H1 (cell line): Measurements from ENCODE around the gene UBE2L6. TPM values are rescaled to one million over a fixed set of nuclear protein-coding genes. Genes with fewer than 3 reads are reported as not detected.

Source experiments
- CTCF ChIA-PET: fragments of 300-600 bp; sonication (Branson Sonifier 250); formaldehyde crosslinking; loops from one replicate; lab custom pipeline; 2021; ENCODE audit not compliant: partially characterized antibody; lab: Charles Lee
- POLR2A ChIA-PET: fragments of 300-600 bp; sonication (Branson Sonifier 250); formaldehyde crosslinking; loops from one replicate; lab custom pipeline; 2021; ENCODE audit warnings: inconsistent platforms; ENCODE audit not compliant: partially characterized antibody; lab: Charles Lee
- DNase-seq, 2 experiments: peaks; one replicate each; pipeline versions ENCODE4 v3.0.0 to v3.0.0-alpha.2; 2010 to 2022; ENCODE audit warnings: low spot score in 2 of 2, low read depth in 1 of 2, mixed read lengths in 1 of 2
- FAIRE-seq: peaks from 2 replicates; lab custom pipeline; 2011; peaks lifted over from hg19 to GRCh38; lab: Jason Lieb, UNC
- H2AFZ ChIP-seq: 2 replicates; pipeline ENCODE4 v1.8.1; 2012; ENCODE audit warnings: low read length, inconsistent platforms
- H2AK5ac ChIP-seq: 2 replicates; pipeline ENCODE4 v1.6.1; 2013; ENCODE audit warnings: low read depth, low read length
- H2BK120ac ChIP-seq: replicated peaks from 2 replicates; pipeline ENCODE3; 2013; ENCODE audit warnings: low read depth, low read length, inconsistent platforms
- H2BK12ac ChIP-seq: 2 replicates; pipeline ENCODE4 v1.6.1; 2013; ENCODE audit warnings: low read depth, low read length
- H2BK15ac ChIP-seq: 2 replicates; pipeline ENCODE4 v1.6.1; 2013; ENCODE audit warnings: low read length
- H2BK20ac ChIP-seq: 2 replicates; pipeline ENCODE4 v1.6.1; 2013; ENCODE audit warnings: low read length
- H2BK5ac ChIP-seq: 2 replicates; pipeline ENCODE4 v1.6.1; 2013; ENCODE audit warnings: low read depth, low read length
- H3K14ac ChIP-seq: 2 replicates; pipeline ENCODE4 v1.6.1; 2013; ENCODE audit warnings: inconsistent platforms; ENCODE audit not compliant: insufficient read length
- H3K18ac ChIP-seq: 2 replicates; pipeline ENCODE4 v1.6.1; 2013; ENCODE audit warnings: low read length; ENCODE audit errors: extremely low read depth
- H3K23ac ChIP-seq: 2 replicates; pipeline ENCODE4 v1.6.1; 2013; ENCODE audit warnings: inconsistent platforms; ENCODE audit not compliant: insufficient read length
- H3K23me2 ChIP-seq: 2 replicates; pipeline ENCODE4 v1.6.1; 2013; ENCODE audit warnings: low read depth, low read length
- H3K27ac ChIP-seq: 2 replicates; pipeline ENCODE4 v1.6.1; 2011; ENCODE audit warnings: low read depth, low read length, inconsistent platforms
- H3K27me3 ChIP-seq, 4 experiments: replicated peaks in 1 of 4; 1 replicate in 1 of 4; 2 replicates in 3 of 4; pipeline versions ENCODE4 v1.6.1 to v1.8.1; 2011 to 2013; ENCODE audit warnings: low read length in 3 of 4, mild to moderate bottlenecking in 3 of 4, inconsistent platforms in 2 of 4, mixed read lengths in 2 of 4, moderate library complexity in 1 of 4; ENCODE audit not compliant: control insufficient read depth in 3 of 4, insufficient read depth in 3 of 4; ENCODE audit errors: extremely low read depth in 1 of 4
- H3K36me3 ChIP-seq, 4 experiments: 2 replicates each; pipeline versions ENCODE4 v1.6.1 to v1.8.1; 2011 to 2013; ENCODE audit warnings: mild to moderate bottlenecking in 4 of 4, low read length in 3 of 4, moderate library complexity in 2 of 4, control low read depth in 1 of 4, inconsistent platforms in 1 of 4; ENCODE audit not compliant: insufficient read depth in 4 of 4, control insufficient read depth in 2 of 4
- H3K4ac ChIP-seq: replicated peaks from 2 replicates; pipeline ENCODE3; 2013; ENCODE audit warnings: low read length, low read depth, mixed read lengths, inconsistent platforms; ENCODE audit not compliant: insufficient read length
- H3K4me1 ChIP-seq, 4 experiments: replicated peaks in 1 of 4; 1 replicate in 1 of 4; 2 replicates in 3 of 4; pipeline versions ENCODE4 v1.6.1 to v1.8.1; 2011 to 2013; ENCODE audit warnings: low read length in 3 of 4, inconsistent platforms in 2 of 4, mixed read lengths in 1 of 4; ENCODE audit not compliant: insufficient read depth in 4 of 4, control insufficient read depth in 3 of 4
- H3K4me2 ChIP-seq, 2 experiments: 2 replicates each; pipeline versions ENCODE4 v1.6.1 to v1.8.1; 2011 to 2013; ENCODE audit warnings: low read depth in 2 of 2, low read length in 2 of 2, control low read depth in 1 of 2, inconsistent platforms in 1 of 2, mild to moderate bottlenecking in 1 of 2; ENCODE audit not compliant: insufficient read depth in 1 of 2
- H3K4me3 ChIP-seq, 4 experiments: fragments of 200-600, 300-600 bp in 1 of 4; sonication (generic), shearing (Covaris generic), sonication (Bioruptor Twin) in 1 of 4; 2 replicates each; pipeline versions ENCODE4 v1.5.1 to v1.8.1; 2011 to 2016; ENCODE audit warnings: low read length in 4 of 4, low read depth in 3 of 4, control low read depth in 2 of 4, inconsistent platforms in 2 of 4, mild to moderate bottlenecking in 2 of 4, mixed read lengths in 1 of 4, moderate library complexity in 1 of 4; ENCODE audit not compliant: insufficient read depth in 2 of 4; ENCODE audit errors: extremely low read depth in 1 of 4
- H3K56ac ChIP-seq: replicated peaks from 2 replicates; pipeline ENCODE3; 2013; ENCODE audit warnings: low read depth, mild to moderate bottlenecking, mixed read lengths, low read length, inconsistent platforms; ENCODE audit not compliant: insufficient read length
- H3K79me1 ChIP-seq: 2 replicates; pipeline ENCODE4 v1.6.1; 2013; ENCODE audit warnings: low read depth, low read length, control low read depth
- H3K79me2 ChIP-seq, 2 experiments: 2 replicates each; pipeline versions ENCODE4 v1.6.1 to v1.8.1; 2012 to 2013; ENCODE audit warnings: low read length in 2 of 2, mild to moderate bottlenecking in 2 of 2, inconsistent platforms in 1 of 2; ENCODE audit not compliant: insufficient read depth in 2 of 2, control insufficient read depth in 1 of 2
- H3K9ac ChIP-seq, 4 experiments: replicated peaks in 1 of 4; 1 replicate in 1 of 4; 2 replicates in 3 of 4; pipeline versions ENCODE4 v1.6.1 to v1.8.1; 2011 to 2013; ENCODE audit warnings: low read depth in 3 of 4, low read length in 3 of 4, control low read depth in 2 of 4, mild to moderate bottlenecking in 2 of 4, moderate library complexity in 2 of 4, inconsistent platforms in 1 of 4; ENCODE audit errors: extremely low read depth in 1 of 4
- H3K9me3 ChIP-seq, 2 experiments: 2 replicates each; pipeline versions ENCODE4 v1.6.1 to v1.8.1; 2012 to 2013; ENCODE audit warnings: mild to moderate bottlenecking in 2 of 2, moderate library complexity in 2 of 2, control low read depth in 1 of 2, inconsistent platforms in 1 of 2, low read depth in 1 of 2, low read length in 1 of 2, mixed read lengths in 1 of 2; ENCODE audit not compliant: insufficient read depth in 2 of 2
- H4K20me1 ChIP-seq, 2 experiments: replicated peaks in 1 of 2; 2 replicates each; pipeline versions ENCODE3 to v1.8.1; 2011 to 2013; ENCODE audit warnings: inconsistent platforms in 2 of 2, low read length in 2 of 2, mild to moderate bottlenecking in 1 of 2; ENCODE audit not compliant: insufficient read depth in 2 of 2, control insufficient read depth in 1 of 2
- H4K5ac ChIP-seq: 2 replicates; pipeline ENCODE4 v1.6.1; 2013; ENCODE audit warnings: low read length, low read depth, mixed read lengths, inconsistent platforms; ENCODE audit not compliant: insufficient read length
- H4K8ac ChIP-seq: 2 replicates; pipeline ENCODE4 v1.8.0; 2013; ENCODE audit warnings: mild to moderate bottlenecking, moderate library complexity, low read length, inconsistent platforms; ENCODE audit not compliant: insufficient read depth; ENCODE audit errors: extremely low read depth
- H4K91ac ChIP-seq: replicated peaks from 2 replicates; pipeline ENCODE3; 2013; ENCODE audit warnings: low read length, mixed read lengths, inconsistent platforms; ENCODE audit not compliant: insufficient read length
- BCL11A ChIP-seq, 2 experiments: IDR thresholded peaks; one replicate each; pipeline ENCODE4 v1.6.1; 2011; ENCODE audit warnings: low read depth in 2 of 2, low read length in 2 of 2, mild to moderate bottlenecking in 2 of 2
- CTBP2 ChIP-seq: IDR thresholded peaks from 2 replicates; pipeline ENCODE4 v1.7.0; 2011; ENCODE audit warnings: borderline replicate concordance, mild to moderate bottlenecking, moderate library complexity, mixed read lengths, low read length; ENCODE audit not compliant: insufficient read depth, insufficient read length
- EP300 ChIP-seq, 2 experiments: IDR thresholded peaks; 1 replicate in 1 of 2; 2 replicates in 1 of 2; pipeline ENCODE4 v1.6.1; 2011 to 2012; ENCODE audit warnings: low read depth in 2 of 2, low read length in 2 of 2, mild to moderate bottlenecking in 2 of 2, borderline replicate concordance in 1 of 2, inconsistent platforms in 1 of 2, moderate library complexity in 1 of 2
- NANOG ChIP-seq: IDR thresholded peaks from 2 replicates; pipeline ENCODE4 v1.6.1; 2011; ENCODE audit warnings: low read length, low read depth, mild to moderate bottlenecking, inconsistent platforms; ENCODE audit not compliant: insufficient read depth, poor library complexity, severe bottlenecking
- POLR2AphosphoS5 ChIP-seq: IDR thresholded peaks from 2 replicates; pipeline ENCODE4 v1.6.1; 2011; ENCODE audit warnings: low read depth, low read length
- POU5F1 ChIP-seq: IDR thresholded peaks from 2 replicates; pipeline ENCODE4 v1.6.1; 2011; ENCODE audit warnings: low read depth, mild to moderate bottlenecking, low read length, moderate library complexity
- TBP ChIP-seq: IDR thresholded peaks from 2 replicates; pipeline ENCODE4 v1.6.1; 2011; ENCODE audit warnings: low read depth, low read length, improper control_type of control experiment
- TCF12 ChIP-seq: IDR thresholded peaks from 2 replicates; pipeline ENCODE4 v1.6.1; 2011; ENCODE audit warnings: low read depth, mild to moderate bottlenecking, low read length
- TEAD4 ChIP-seq: IDR thresholded peaks from 2 replicates; pipeline ENCODE4 v1.6.1; 2012; ENCODE audit warnings: low read depth, low read length, inconsistent platforms, mixed read lengths
- WGBS, 2 experiments: shearing (Covaris generic) in 1 of 2; methylation state at CpG; one replicate each; pipeline versions ENCODE4 v1.1.6 to v1.1.7; 2013 to 2015; ENCODE audit warnings: low lambda C conversion rate in 2 of 2, mixed read lengths in 2 of 2, inconsistent platforms in 1 of 2, low coverage in 1 of 2, missing lambda C conversion rate in 1 of 2; ENCODE audit not compliant: insufficient replicate concordance in 2 of 2, insufficient coverage in 1 of 2, insufficient read length in 1 of 2; ENCODE audit errors: extremely low coverage in 1 of 2, missing lambda C conversion rate in 1 of 2; 5-methylcytosine and 5-hydroxymethylcytosine counted together
- polyA plus RNA-seq, 7 experiments: library from polyadenylated mRNA; depleted of rRNA in 3 of 7; stranded (reverse) in 5 of 7; unstranded in 2 of 7; fragments of >200 nt in 5 of 7; fragments of 200-250 nt in 2 of 7; gene quantifications; 1 replicate in 5 of 7; 2 replicates in 1 of 7; 4 replicates in 1 of 7; pipeline versions ENCODE4 v1.2.1 to v1.2.3, GENCODE V29; 2011 to 2013; ENCODE audit warnings: missing spikeins in 2 of 7, mixed read lengths in 2 of 7
- total RNA-seq: library from RNA; stranded (reverse); fragmentation: NEBNext Ultra II Directional; extraction: Animal tissue kit (Norgen Biotek cat#: 25700); gene quantifications from 2 replicates; pipeline ENCODE4 v1.2.1, GENCODE V29; 2021

Gene UBE2L6
- total and polyA plus RNA-seq, 2 of the 8 experiments (the other 6 are each of a cell fraction or from before 2014, with no cell fraction given), result 67.8 to 89.2 TPM

DNA sequence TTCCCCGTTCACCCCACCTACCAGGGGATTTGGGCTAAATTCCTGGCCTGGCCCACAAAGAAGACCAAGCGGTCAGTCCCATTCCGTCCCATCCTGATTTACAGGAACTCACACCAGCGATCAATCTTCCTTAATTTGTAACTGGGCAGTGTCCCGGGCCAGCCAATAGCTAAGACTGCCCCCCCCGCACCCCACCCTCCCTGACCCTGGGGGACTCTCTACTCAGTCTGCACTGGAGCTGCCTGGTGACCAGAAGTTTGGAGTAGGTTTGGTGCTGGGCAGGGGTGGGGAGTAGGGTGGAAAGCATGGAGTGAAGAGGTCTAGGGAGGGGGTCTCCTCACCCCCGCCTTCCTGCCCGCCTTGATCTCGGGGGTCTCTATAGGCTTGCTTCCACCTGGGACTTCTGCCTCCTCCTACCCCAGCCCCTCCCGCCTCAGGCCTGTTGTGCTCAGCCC lies 30.0 kb upstream of the UBE2L6 start, which contains the start of gene SERPING1:
TSS of gene SERPING1 (plus strand) at position 225 of the 455 bp plus-strand sequence. CDS start 586 bp downstream, outside the sequence.
- FAIRE-seq, result peak; percentile 62
- peaks cover 7 to 17% (median 11%) of the 10 kb centered on the region in 4 experiments for H3K4me1 ChIP-seq
- peak within 1 kb of the TSS; percentile 93; the same call in 1 of the 2 replicates for H4K8ac ChIP-seq
- peaks cover 7% of the 10 kb centered on the region for H3K23me2 ChIP-seq
- no peak within 1 kb of the TSS for H3K14ac ChIP-seq
- peak within 1 kb of the TSS; percentile 44 to 64 (median 49) for H3K9ac ChIP-seq
- DNase-seq, result no peak
- H4K91ac ChIP-seq, result peak within 1 kb of the TSS; percentile 83
- H3K9me3 ChIP-seq, result no peaks in the 10 kb centered on the region
- peak within 1 kb of the TSS; percentile 90; the same call in 1 of the 2 replicates for H2BK5ac ChIP-seq
- no peaks in the 10 kb centered on the region for H4K20me1 ChIP-seq
- H3K27me3 ChIP-seq, result no peaks in the 10 kb centered on the region
- peak within 1 kb of the TSS; percentile 61 for H3K56ac ChIP-seq
- peak within 1 kb of the TSS; percentile 88 for H2BK20ac ChIP-seq
- peak within 1 kb of the TSS; percentile 76 to 91 for H3K4me2 ChIP-seq
- peak within 1 kb of the TSS; percentile 68; the same call in 1 of the 2 replicates for H3K27ac ChIP-seq
- peak within 1 kb of the TSS; percentile 89; the same call in 1 of the 2 replicates for H2BK15ac ChIP-seq
- no peak within 1 kb of the TSS for H3K23ac ChIP-seq
- H3K79me2 ChIP-seq, result no peaks in the 10 kb centered on the region; a peak in 3 of 4 replicates
- H2AFZ ChIP-seq, result peak within 1 kb of the TSS; percentile 60; the same call in 1 of the 2 replicates
- peaks cover 0 to 2% (median 0%) of the 10 kb centered on the region in 4 experiments; a peak in 1 of 8 replicates for H3K36me3 ChIP-seq
- peak within 1 kb of the TSS; percentile 95 for H3K18ac ChIP-seq
- WGBS, 2 experiments, result 2% methylated on average over 9 of the region's 10 CpGs; no CpG with 5 or more reads in 1 of the 2 experiments
- H2BK12ac ChIP-seq, result peak within 1 kb of the TSS; percentile 53
- ChIA-PET POLR2A (interaction anchor here (0.8 to 51.1 kb wide), 10 partner anchors 11 to 273 kb away, joined by 3 to 1546 read pairs (median 8); partner anchors contain the start of genes CLP1, SLC43A1, TNKS1BP1 and UBE2L6), CTCF (interaction anchor here (1.1 to 20.2 kb wide), 8 partner anchors 10 to 139 kb away, joined by 3 to 286 read pairs (median 6); partner anchors contain the start of gene UBE2L6)
- peak within 1 kb of the TSS; percentile 68 for H2BK120ac ChIP-seq
- no peak within 1 kb of the TSS for H2AK5ac ChIP-seq
- no peaks in the 10 kb centered on the region for H3K79me1 ChIP-seq
- H3K4me3 ChIP-seq, result peak within 1 kb of the TSS; percentile 41 to 64 (median 54)
- H3K4ac ChIP-seq, result peak within 1 kb of the TSS; percentile 86
- no peak for TF ChIP-seq EP300 (IDR thresholded peaks at IDR 0.05; ENCODE audit: borderline replicate concordance in 1 of 2, low read depth in 2 of 2, low read length in 2 of 2)
- 0 out of 2 replicates have a peak, but pooled peaks have one; percentile 12 for TF ChIP-seq TBP
- no peak for TF ChIP-seq NANOG
- no peak for TF ChIP-seq POU5F1
- TF ChIP-seq TEAD4, result 0 out of 2 replicates have a peak, but pooled peaks have one; percentile 13
- TF ChIP-seq TCF12, result no peak
- no peak for TF ChIP-seq BCL11A (IDR thresholded peaks at IDR 0.05; ENCODE audit: low read depth in 2 of 2, low read length in 2 of 2)
- TF ChIP-seq POLR2AphosphoS5, result 0 out of 2 replicates have a peak, but pooled peaks have one; percentile 24
- no peak for TF ChIP-seq CTBP2
- TF ChIP-seq, all 59 proteins: peak for 3
- H4K5ac ChIP-seq, result peak within 1 kb of the TSS; percentile 82
